T-cell (primary cell): ENCODE measurements around the gene NOXO1. TPM values are rescaled to one million over a fixed set of nuclear protein-coding genes. Genes with fewer than 3 reads are reported as not detected.

Experiments
- ATAC-seq, 4 experiments: fragments of 200-7000 bp in 3 of 4; fragments of 150-1000 bp in 1 of 4; cut with Tn5 transposase; replicated peaks in 1 of 4; 1 replicate in 3 of 4; 2 replicates in 1 of 4; pipeline ENCODE4 v1.10.0; 2021; ENCODE audit warnings: moderate library complexity in 3 of 4, mild to moderate bottlenecking in 2 of 4, moderate number of reproducible peaks in 1 of 4
- CTCF ChIA-PET, 2 donors: fragments of 300-600 bp; sonication (Branson Sonifier 250); formaldehyde crosslinking; loops; one replicate each; lab custom pipeline; 2022; ENCODE audit warnings: antibody characterized with exemption in 2 of 2; lab: Charles Lee
- POLR2A ChIA-PET, 2 donors: fragments of 300-600 bp; sonication (Branson Sonifier 250); formaldehyde crosslinking; loops; one replicate each; lab custom pipeline; 2022; ENCODE audit warnings: antibody characterized with exemption in 2 of 2; lab: Charles Lee
- DNase-seq, 35 experiments: peaks; one replicate each; pipeline versions ENCODE4 v3.0.0 to v3.0.0-alpha.2; 2013 to 2023
- H3K27ac ChIP-seq: one replicate; pipeline ENCODE4 v1.5.1; 2013; ENCODE audit warnings: low read length
- H3K27me3 ChIP-seq, 2 experiments: replicated peaks in 1 of 2; 1 replicate in 1 of 2; 2 replicates in 1 of 2; pipeline versions ENCODE4 v1.6.1 to v1.7.0; 2013; ENCODE audit warnings: low read length in 1 of 2, mixed read lengths in 1 of 2; ENCODE audit not compliant: control insufficient read depth in 2 of 2, insufficient read depth in 2 of 2; ENCODE audit errors: extremely low read depth in 1 of 2
- H3K36me3 ChIP-seq, 2 donors: 1 replicate in 1 of 2; 2 replicates in 1 of 2; pipeline versions ENCODE4 v1.6.1 to v1.7.0; 2013; ENCODE audit warnings: low read length in 1 of 2; ENCODE audit not compliant: control insufficient read depth in 2 of 2, insufficient read depth in 1 of 2; ENCODE audit errors: extremely low read depth in 1 of 2
- H3K4me1 ChIP-seq, 2 experiments: 1 replicate in 1 of 2; 2 replicates in 1 of 2; pipeline versions ENCODE4 v1.6.1 to v1.7.0; 2013; ENCODE audit warnings: low read length in 2 of 2, mixed read lengths in 1 of 2; ENCODE audit not compliant: insufficient read depth in 2 of 2, control insufficient read depth in 1 of 2; ENCODE audit errors: extremely low read depth in 1 of 2
- H3K4me3 ChIP-seq, 2 donors: 1 replicate in 1 of 2; 2 replicates in 1 of 2; pipeline versions ENCODE4 v1.5.1 to v1.7.0; 2013; ENCODE audit warnings: mild to moderate bottlenecking in 2 of 2, low read length in 1 of 2, moderate library complexity in 1 of 2; ENCODE audit not compliant: control insufficient read depth in 1 of 2; ENCODE audit errors: extremely low read depth in 1 of 2
- H3K9me3 ChIP-seq: 2 replicates; pipeline ENCODE4 v1.7.0; 2013
- H3K27ac Mint-ChIP-seq, 2 donors: one replicate each; pipeline ENCODE4 v1.8.0; 2020 to 2021; ENCODE audit warnings: mild to moderate bottlenecking in 2 of 2, mixed read lengths in 2 of 2
- H3K27me3 Mint-ChIP-seq, 2 donors: one replicate each; pipeline ENCODE4 v1.8.0; 2021 to 2022; ENCODE audit warnings: mixed read lengths in 2 of 2
- H3K36me3 Mint-ChIP-seq: one replicate; pipeline ENCODE4 v1.8.0; 2021; ENCODE audit warnings: mixed read lengths
- H3K4me1 Mint-ChIP-seq, 3 donors: one replicate each; pipeline ENCODE4 v1.8.0; 2020 to 2022; ENCODE audit warnings: mixed read lengths in 3 of 3, mild to moderate bottlenecking in 1 of 3
- H3K4me3 Mint-ChIP-seq, 3 donors: one replicate each; pipeline ENCODE4 v1.8.0; 2020 to 2022; ENCODE audit warnings: mild to moderate bottlenecking in 3 of 3, mixed read lengths in 3 of 3, moderate library complexity in 3 of 3
- H3K9me3 Mint-ChIP-seq, 3 donors: one replicate each; pipeline ENCODE4 v1.8.0; 2020 to 2022; ENCODE audit warnings: mixed read lengths in 3 of 3
- WGBS: methylation state at CpG from one replicate; pipeline ENCODE4 v1.1.5; 2013; ENCODE audit warnings: missing lambda C conversion rate; ENCODE audit not compliant: insufficient coverage; 5-methylcytosine and 5-hydroxymethylcytosine counted together
- total RNA-seq, 35 experiments: library from RNA in 6 of 35; stranded (reverse) in 6 of 35; fragments of 120-200 nt in 1 of 35; gene quantifications; one replicate each; pipeline versions ENCODE4 v1.2.1 to v1.2.4 and lab custom pipeline; 2013 to 2026

Gene NOXO1
- total RNA-seq, 5 donors from 2014 or later (not counting 1 experiment from before 2014, with no cell fraction given), result 0.78 to 2.2 (median 1.3) TPM; not detected in 1

DNA sequence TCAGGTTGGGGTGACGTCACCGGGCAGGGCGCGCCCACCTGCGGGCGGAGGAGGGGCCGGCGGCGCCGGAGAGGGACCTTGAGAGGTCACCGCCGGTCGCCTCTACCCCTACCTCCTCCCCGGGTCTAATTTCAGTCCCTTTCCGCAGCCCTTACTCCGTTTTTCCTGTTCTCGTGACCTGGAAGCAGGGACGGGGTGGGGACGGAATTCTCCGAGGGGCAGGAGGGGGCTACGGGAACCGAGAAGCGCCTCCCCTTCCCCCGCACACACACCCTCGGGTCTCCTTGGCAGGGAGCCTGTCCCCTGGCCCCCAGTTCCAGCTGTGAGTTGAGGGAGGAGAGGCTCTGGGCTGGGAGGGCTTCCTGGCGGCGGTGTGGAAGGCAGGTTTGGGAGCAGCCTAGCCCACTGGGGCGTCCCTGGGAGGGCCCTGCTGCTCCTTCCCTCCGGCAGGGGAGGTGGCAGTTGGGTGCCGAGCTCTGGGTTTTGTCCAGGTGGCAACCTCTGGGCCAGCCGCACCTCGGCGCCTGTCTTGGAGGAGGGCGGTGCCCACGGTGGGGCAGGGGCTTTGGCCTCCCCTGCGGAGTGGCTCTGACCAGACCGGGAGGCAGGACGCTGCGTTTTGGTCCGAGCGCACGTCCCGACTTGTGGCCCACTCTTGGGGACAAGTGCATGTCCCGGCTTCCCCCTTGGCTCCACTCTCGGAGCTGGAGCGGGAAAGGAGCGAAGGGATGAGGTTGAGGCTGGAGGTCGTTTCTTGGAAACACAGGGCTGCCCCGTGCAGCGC lies 9.3 kb upstream of the NOXO1 start:
- Mint-ChIP-seq H3K36me3 (peaks cover 5% of the 10 kb centered on the region), H3K4me1 (peaks cover 7 to 30% (median 19%) of the 10 kb centered on the region in 3 donors), H3K27ac (peak overlapping the region in 1 of 2 donors; percentile 39), H3K9me3 (no peaks in the 10 kb centered on the region), H3K4me3 (peak overlapping the region; percentile 73 to 77 (median 75)), H3K27me3 (peaks cover 5 to 14% of the 10 kb centered on the region in 2 donors)
- 6% methylated on average over 28 of the region's 50 CpGs for WGBS
- CTCF ChIA-PET, result no interaction called here
- POLR2A ChIA-PET, result interaction anchor here in 1 of 2 donors (0.9 kb wide), 1 partner anchor 20 kb away, joined by 3 read pairs; no protein-coding TSS in a partner anchor
- Histone ChIP-seq H3K27me3 (peaks cover 3 to 35% of the 10 kb centered on the region in 2 experiments), H3K4me1 (peaks cover 16 to 30% of the 10 kb centered on the region in 2 experiments), H3K9me3 (no peaks in the 10 kb centered on the region), H3K27ac (no peak overlapping the region), H3K4me3 (peak overlapping the region; percentile 52 to 58), H3K36me3 (peaks cover 0 to 7% of the 10 kb centered on the region in 2 donors)
- ATAC-seq, result no peak
- DNase-seq, result peak in 5 of 35 experiments; percentile 32 to 56 (median 50)

DNA sequence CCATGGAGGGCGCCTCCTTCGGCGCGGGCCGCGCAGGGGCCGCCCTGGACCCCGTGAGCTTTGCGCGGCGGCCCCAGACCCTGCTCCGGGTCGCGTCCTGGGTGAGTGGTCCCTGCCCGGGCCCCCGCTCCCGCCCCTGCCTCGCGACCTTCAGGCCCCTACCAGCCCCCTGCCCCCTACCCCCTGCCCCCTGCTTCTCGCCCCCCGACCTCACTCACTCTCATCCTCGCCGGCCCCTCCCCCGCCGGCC lies 8.8 kb upstream of the NOXO1 start:
- Histone ChIP-seq H3K36me3 (peaks cover 3 to 7% of the 10 kb centered on the region in 2 donors), H3K27ac (no peak overlapping the region), H3K4me3 (no peak overlapping the region), H3K4me1 (peaks cover 16 to 36% of the 10 kb centered on the region in 2 experiments), H3K27me3 (peaks cover 3 to 35% of the 10 kb centered on the region in 2 experiments), H3K9me3 (no peaks in the 10 kb centered on the region)
- ChIA-PET CTCF (no interaction called here), POLR2A (no interaction called here)
- Mint-ChIP-seq H3K27me3 (peaks cover 5 to 14% of the 10 kb centered on the region in 2 donors), H3K4me3 (peak overlapping the region in 1 of 3 donors; percentile 73), H3K4me1 (peaks cover 7 to 33% (median 22%) of the 10 kb centered on the region in 3 donors), H3K27ac (no peak overlapping the region), H3K9me3 (no peaks in the 10 kb centered on the region), H3K36me3 (peaks cover 5% of the 10 kb centered on the region)
- WGBS, result 3% methylated on average over 8 of the region's 25 CpGs
- no peak for ATAC-seq
- no peak for DNase-seq

DNA sequence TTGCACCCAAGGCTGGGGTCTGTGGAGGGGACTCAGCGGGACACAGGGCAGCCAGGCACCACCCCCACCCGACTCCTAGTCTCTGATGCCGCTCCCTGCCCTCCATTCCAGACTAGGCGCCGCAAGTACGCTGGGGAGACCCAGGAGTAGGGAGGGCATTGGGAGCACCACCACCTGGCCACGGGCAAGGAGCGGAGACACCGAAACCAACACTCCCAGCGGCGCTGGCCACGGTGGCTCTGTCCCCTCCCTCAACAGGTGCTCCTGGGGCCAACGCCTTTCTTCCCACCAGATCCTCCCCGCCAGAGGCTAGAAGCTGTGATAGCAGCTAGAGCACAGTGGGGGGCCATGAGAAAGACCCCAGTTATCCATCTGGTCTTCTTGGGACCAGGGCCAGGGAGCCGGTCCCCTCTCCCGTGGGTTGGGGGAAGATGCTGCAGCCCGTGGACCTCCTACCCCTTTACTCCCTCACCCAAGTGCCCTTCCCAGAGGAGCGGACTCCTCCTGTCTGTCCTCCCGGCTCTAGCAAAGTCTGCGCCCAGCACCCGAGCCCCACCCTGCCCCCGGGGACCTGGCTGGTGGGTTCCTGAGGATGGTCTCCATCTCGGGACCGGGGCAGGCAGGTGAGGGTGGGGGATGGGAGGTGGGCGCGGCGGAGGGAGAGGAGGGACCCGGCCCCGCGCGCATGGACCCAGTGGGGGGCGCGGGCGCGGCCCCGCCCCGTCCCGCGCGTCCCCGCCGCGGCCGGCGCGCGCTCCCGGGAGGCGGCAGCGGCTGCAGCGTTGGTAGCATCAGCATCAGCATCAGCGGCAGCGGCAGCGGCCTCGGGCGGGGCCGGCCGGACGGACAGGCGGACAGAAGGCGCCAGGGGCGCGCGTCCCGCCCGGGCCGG lies 8.2 kb upstream of the NOXO1 start, which contains the start of gene SYNGR3:
Gene SYNGR3 (plus strand): TSS at position 762 of the 892 bp plus-strand sequence. CDS start 133 bp downstream, outside the sequence.
- H3K27me3 Mint-ChIP-seq, result peaks cover 5 to 14% of the 10 kb centered on the region in 2 donors
- H3K27ac Mint-ChIP-seq, result no peak within 1 kb of the TSS
- WGBS, result 3% methylated on average over 52 of the region's 67 CpGs
- POLR2A ChIA-PET, result interaction anchor here in 1 of 2 donors (1.4 kb wide), 1 partner anchor 25 kb away, joined by 3 read pairs; the partner anchor contains the start of gene RPS2
- Histone ChIP-seq H3K9me3 (no peaks in the 10 kb centered on the region), H3K36me3 (peaks cover 3 to 7% of the 10 kb centered on the region in 2 donors), H3K27ac (no peak within 1 kb of the TSS), H3K4me3 (peak within 1 kb of the TSS; percentile 52 to 58), H3K4me1 (peaks cover 16 to 41% of the 10 kb centered on the region in 2 experiments), H3K27me3 (peaks cover 3 to 35% of the 10 kb centered on the region in 2 experiments)
- DNase-seq, result peak in 1 of 35 experiments; percentile 28
- peak within 1 kb of the TSS; percentile 73 to 77 (median 75) for H3K4me3 Mint-ChIP-seq
- peaks cover 5% of the 10 kb centered on the region for H3K36me3 Mint-ChIP-seq
- peaks cover 7 to 38% (median 27%) of the 10 kb centered on the region in 3 donors for H3K4me1 Mint-ChIP-seq
- CTCF ChIA-PET, result no interaction called here
- H3K9me3 Mint-ChIP-seq, result no peaks in the 10 kb centered on the region
- no peak for ATAC-seq

DNA sequence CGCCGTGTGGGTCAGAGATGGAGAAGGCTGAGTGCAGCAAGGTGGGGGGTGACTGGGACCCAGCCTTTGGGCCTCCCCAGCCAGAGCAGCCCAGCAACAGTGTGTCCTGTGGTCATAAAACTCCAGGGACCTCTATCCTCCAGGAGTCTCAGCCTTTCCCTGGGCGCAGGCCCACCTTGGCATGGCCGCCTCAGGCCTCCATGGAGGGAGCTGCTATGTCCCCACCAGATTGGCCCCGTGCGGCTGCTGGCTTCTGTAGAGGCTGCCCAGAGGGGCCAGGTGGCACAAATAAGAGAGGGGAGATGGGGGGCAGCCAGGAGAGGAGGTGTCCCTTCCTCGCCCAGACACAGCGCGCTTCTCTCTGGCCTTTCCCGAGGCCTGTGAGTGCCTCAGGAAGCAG lies 5.9 kb upstream of the NOXO1 start:
- DNase-seq (no peak), ATAC-seq (no peak)
- Mint-ChIP-seq H3K4me1 (peaks cover 17 to 39% (median 34%) of the 10 kb centered on the region in 3 donors), H3K4me3 (no peak overlapping the region), H3K36me3 (peaks cover 5% of the 10 kb centered on the region), H3K9me3 (no peaks in the 10 kb centered on the region), H3K27ac (no peak overlapping the region), H3K27me3 (peaks cover 5 to 24% of the 10 kb centered on the region in 2 donors)
- ChIA-PET CTCF (no interaction called here), POLR2A (no interaction called here)
- Histone ChIP-seq H3K27ac (no peak overlapping the region), H3K4me3 (no peak overlapping the region), H3K9me3 (no peaks in the 10 kb centered on the region), H3K27me3 (peaks cover 3 to 44% of the 10 kb centered on the region in 2 experiments), H3K4me1 (peaks cover 16 to 49% of the 10 kb centered on the region in 2 experiments), H3K36me3 (peaks cover 3 to 7% of the 10 kb centered on the region in 2 donors)
- 94% methylated on average over 3 of the region's 10 CpGs for WGBS

DNA sequence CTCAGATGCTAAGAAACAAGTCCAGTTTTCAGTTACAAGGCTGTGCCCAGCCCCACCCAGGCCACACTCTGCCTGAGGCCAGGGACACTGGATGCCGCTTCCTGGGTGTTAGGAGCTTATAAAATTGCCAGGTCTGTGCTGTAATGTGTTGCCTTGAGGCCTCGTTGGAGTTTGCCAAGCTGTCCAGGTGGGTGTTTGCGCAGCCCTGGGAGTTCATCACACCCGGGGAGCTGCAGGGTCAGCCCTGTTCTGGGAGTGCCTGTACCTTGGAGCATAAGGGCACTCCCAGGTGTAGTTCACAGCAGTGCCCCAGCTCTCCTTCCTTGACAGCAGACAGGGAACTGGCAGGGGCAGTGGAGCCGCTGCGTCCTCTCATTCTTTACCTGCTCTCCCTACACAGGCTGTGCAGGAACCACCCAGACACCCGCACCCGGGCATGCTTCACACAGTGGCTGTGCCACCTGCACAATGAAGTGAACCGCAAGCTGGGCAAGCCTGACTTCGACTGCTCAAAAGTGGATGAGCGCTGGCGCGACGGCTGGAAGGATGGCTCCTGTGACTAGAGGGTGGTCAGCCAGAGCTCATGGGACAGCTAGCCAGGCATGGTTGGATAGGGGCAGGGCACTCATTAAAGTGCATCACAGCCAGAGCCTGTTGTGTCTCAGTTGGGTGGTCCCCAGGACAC lies 4.3 kb upstream of the NOXO1 start:
- no peak overlapping the region for H3K27ac ChIP-seq
- H3K27me3 ChIP-seq, result peaks cover 3 to 50% of the 10 kb centered on the region in 2 experiments
- H3K9me3 ChIP-seq, result no peaks in the 10 kb centered on the region
- peak overlapping the region in 1 of 2 donors; percentile 55 for H3K27ac Mint-ChIP-seq
- H3K4me3 Mint-ChIP-seq, result peak overlapping the region; percentile 71 to 82 (median 76)
- DNase-seq, result no peak
- no peak overlapping the region for H3K4me3 ChIP-seq
- peaks cover 17 to 30% (median 25%) of the 10 kb centered on the region in 3 donors for H3K4me1 Mint-ChIP-seq
- ChIA-PET CTCF (no interaction called here), POLR2A (no interaction called here)
- H3K36me3 ChIP-seq, result peaks cover 3 to 7% of the 10 kb centered on the region in 2 donors
- H3K36me3 Mint-ChIP-seq, result peaks cover 5% of the 10 kb centered on the region
- WGBS, result 96% methylated on average over 14 of the region's 14 CpGs
- H3K4me1 ChIP-seq, result peaks cover 4 to 40% of the 10 kb centered on the region in 2 experiments
- no peak for ATAC-seq
- H3K27me3 Mint-ChIP-seq, result peaks cover 5 to 38% of the 10 kb centered on the region in 2 donors
- H3K9me3 Mint-ChIP-seq, result no peaks in the 10 kb centered on the region
